Measurements from ENCODE around the gene C20orf96. TPM values are rescaled to one million over a fixed set of nuclear protein-coding genes. Genes with fewer than 3 reads are reported as not detected.

The C20orf96 gene
- total and polyA plus RNA-seq, 2 donors (not counting 3 experiments of a cell fraction or from before 2014, with no cell fraction given): 17.0 to 17.2 TPM

DNA sequence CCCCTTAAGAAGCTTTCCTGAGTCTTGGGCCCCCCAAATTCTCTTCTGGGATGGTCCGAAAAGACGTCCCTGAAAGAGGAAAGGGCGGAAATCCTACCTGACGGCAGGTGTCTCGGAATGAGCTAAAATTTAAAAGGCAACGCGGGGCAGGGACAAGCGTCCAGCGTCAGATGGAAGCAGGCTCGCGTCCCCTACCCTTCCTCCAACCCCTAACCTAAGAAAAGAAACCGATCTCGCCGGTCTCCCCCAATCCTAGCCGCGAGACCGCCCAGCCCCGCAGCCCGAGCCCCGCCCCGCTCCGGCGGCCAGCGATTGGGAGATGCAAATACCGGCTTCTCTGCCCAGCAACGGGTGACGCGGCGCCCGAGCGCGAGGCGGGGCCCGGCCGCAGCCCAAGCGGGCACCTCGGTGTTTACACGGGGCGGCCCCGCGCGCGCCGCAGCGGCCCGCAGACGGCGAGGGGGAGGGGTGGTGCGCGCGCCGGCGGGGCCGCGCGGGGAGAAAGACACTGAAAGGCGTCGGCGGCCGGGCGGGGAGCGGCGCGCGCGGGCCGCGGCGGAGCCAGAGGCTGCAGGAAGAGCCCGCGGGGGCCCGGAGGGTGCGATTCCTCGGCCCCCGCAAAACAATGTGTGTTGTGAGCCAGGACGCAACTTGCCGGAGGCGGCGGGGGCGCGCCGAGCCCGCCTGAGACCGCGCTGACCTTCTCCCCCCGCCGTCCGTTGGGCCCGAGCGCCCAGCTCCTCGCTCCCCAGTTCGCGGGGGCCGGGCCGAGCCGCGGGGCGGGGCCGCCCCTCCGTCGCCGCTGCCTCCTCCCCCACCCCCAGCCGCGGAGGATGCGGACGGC lies 34.7 kb upstream of the C20orf96 start, which contains the start of gene SOX12:
TSS of gene SOX12 (plus strand) at position 508 of the 844 bp plus-strand sequence. CDS start 373 bp downstream, outside the sequence.
- FAIRE-seq: peak; percentile 90
- DNase-seq (ENCODE audit: low read depth, low spot score): peak; percentile 95
- peak within 1 kb of the TSS; percentile 67 for H3K27ac ChIP-seq (ENCODE audit: insufficient read depth, low read depth, low read length)

More for the DNA sequence above, 34.7 kb upstream of the C20orf96 start, which contains the start of gene SOX12:
- peak; percentile 27 for TF ChIP-seq POLR2A (IDR thresholded peaks at IDR 0.05; ENCODE audit: low read depth, low read length)
- TF ChIP-seq POLR2AphosphoS5 (IDR thresholded peaks at IDR 0.05; ENCODE audit: insufficient read depth, low read depth, low read length): peak; percentile 49
- TF ChIP-seq GATA2 (IDR thresholded peaks at IDR 0.05; ENCODE audit: insufficient read depth, insufficient read length, low read depth, low read length): no peak
- TF ChIP-seq, protein P1, sequence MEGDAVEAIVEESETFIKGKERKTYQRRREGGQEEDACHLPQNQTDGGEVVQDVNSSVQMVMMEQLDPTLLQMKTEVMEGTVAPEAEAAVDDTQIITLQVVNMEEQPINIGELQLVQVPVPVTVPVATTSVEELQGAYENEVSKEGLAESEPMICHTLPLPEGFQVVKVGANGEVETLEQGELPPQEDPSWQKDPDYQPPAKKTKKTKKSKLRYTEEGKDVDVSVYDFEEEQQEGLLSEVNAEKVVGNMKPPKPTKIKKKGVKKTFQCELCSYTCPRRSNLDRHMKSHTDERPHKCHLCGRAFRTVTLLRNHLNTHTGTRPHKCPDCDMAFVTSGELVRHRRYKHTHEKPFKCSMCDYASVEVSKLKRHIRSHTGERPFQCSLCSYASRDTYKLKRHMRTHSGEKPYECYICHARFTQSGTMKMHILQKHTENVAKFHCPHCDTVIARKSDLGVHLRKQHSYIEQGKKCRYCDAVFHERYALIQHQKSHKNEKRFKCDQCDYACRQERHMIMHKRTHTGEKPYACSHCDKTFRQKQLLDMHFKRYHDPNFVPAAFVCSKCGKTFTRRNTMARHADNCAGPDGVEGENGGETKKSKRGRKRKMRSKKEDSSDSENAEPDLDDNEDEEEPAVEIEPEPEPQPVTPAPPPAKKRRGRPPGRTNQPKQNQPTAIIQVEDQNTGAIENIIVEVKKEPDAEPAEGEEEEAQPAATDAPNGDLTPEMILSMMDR (IDR thresholded peaks at IDR 0.05; ENCODE audit: extremely low read depth in 1 of 2, insufficient read depth in 1 of 2, low read depth in 1 of 2, low read length in 2 of 2): no peak
- TF ChIP-seq MYC (IDR thresholded peaks at IDR 0.05; ENCODE audit: low read depth, low read length): no peak
- no peak for TF ChIP-seq FOS (IDR thresholded peaks at IDR 0.05; ENCODE audit: borderline replicate concordance, insufficient read depth, low read length)
- TF ChIP-seq EZH2 (IDR thresholded peaks at IDR 0.05; ENCODE audit: borderline replicate concordance, low read depth, low read length, severe bottlenecking): no peak
- no peak for TF ChIP-seq JUN (IDR thresholded peaks at IDR 0.05; ENCODE audit: borderline replicate concordance, insufficient read depth, insufficient read length, low read depth)
- TF ChIP-seq, protein P2, sequence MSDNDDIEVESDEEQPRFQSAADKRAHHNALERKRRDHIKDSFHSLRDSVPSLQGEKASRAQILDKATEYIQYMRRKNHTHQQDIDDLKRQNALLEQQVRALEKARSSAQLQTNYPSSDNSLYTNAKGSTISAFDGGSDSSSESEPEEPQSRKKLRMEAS (IDR thresholded peaks at IDR 0.05; ENCODE audit: insufficient read depth, insufficient read length): no peak
- dilution Hi-C loops (cut with MboI; ENCODE audit: extremely low pct_ligation_motif_present, low sequenced_read_pairs) (no loop called here), intact Hi-C loops (cut with micrococcal nuclease) (loop anchor here (1.0 kb wide), 1 partner anchor 58 kb away; no protein-coding TSS in a partner anchor)
- CTCF ChIA-PET: interaction anchor here (0.9 to 4.2 kb wide), 8 partner anchors 13 to 106 kb away, joined by 3 to 39 read pairs (median 8); partner anchors contain the start of gene ZCCHC3
- Histone ChIP-seq H3K4me1 (ENCODE audit: control insufficient read depth, extremely low read depth, insufficient read depth, low read length) (peaks cover 25% of the 10 kb centered on the region), H3K79me2 (ENCODE audit: control insufficient read depth, insufficient read depth, low read length) (peaks cover 15% of the 10 kb centered on the region), H3K4me3 (replicated peaks in 1 of 3; ENCODE audit: insufficient read depth in 1 of 3, low read depth in 1 of 3, low read length in 3 of 3) (peak within 1 kb of the TSS; percentile 54 to 73 (median 69)), H3K9me3 (replicated peaks; ENCODE audit: control insufficient read depth, insufficient read depth, low read length) (no peaks in the 10 kb centered on the region), H2AFZ (ENCODE audit: low read depth, low read length) (peak within 1 kb of the TSS; percentile 68), H3K9ac (replicated peaks; ENCODE audit: extremely low read depth, insufficient read depth, low read length) (peak within 1 kb of the TSS; percentile 65), H4K20me1 (replicated peaks; ENCODE audit: control insufficient read depth, extremely low read depth, insufficient read depth, low read length) (no peaks in the 10 kb centered on the region), H3K27me3 (ENCODE audit: control insufficient read depth in 2 of 2, insufficient read depth in 2 of 2, low read length in 2 of 2) (no peaks in the 10 kb centered on the region), H3K4me2 (ENCODE audit: insufficient read depth, low read length) (peak within 1 kb of the TSS; percentile 89), H3K9me1 (replicated peaks; ENCODE audit: control insufficient read depth, extremely low read depth, insufficient read depth, low read length) (no peaks in the 10 kb centered on the region), H3K36me3 (ENCODE audit: control insufficient read depth in 2 of 2, extremely low read depth in 1 of 2, insufficient read depth in 2 of 2, low read length in 2 of 2) (no peaks in the 10 kb centered on the region)
- POLR2A ChIA-PET: interaction anchor here (1.0 to 2.1 kb wide), 3 partner anchors 15 to 27 kb away, joined by 3 to 9 read pairs (median 6); no protein-coding TSS in a partner anchor
- no TSS peak for BruUV-seq (replicated peaks)
